HepG2 (cell line): ENCODE data around the gene TJAP1. TPM values are rescaled to one million over a fixed set of nuclear protein-coding genes. Genes with fewer than 3 reads are reported as not detected.

Experiments used
- CBX1 ChIP-seq: IDR thresholded peaks from one replicate; pipeline ENCODE4 v1.6.1; 2016; ENCODE audit warnings: antibody characterized with exemption, low read depth
- ELF1 ChIP-seq: sonication (generic); formaldehyde crosslinking; IDR thresholded peaks from 2 replicates; pipeline ENCODE4 v1.4.0; 2020; ENCODE audit warnings: missing genetic modification reagents
- GPBP1L1 ChIP-seq: sonication (generic); formaldehyde crosslinking; IDR thresholded peaks from 2 replicates; pipeline ENCODE4 v1.5.0; 2020; ENCODE audit warnings: mild to moderate bottlenecking, missing genetic modification reagents
- PCBP1 ChIP-seq: fragments of 200-400 bp; formaldehyde crosslinking; IDR thresholded peaks from 2 replicates; pipeline ENCODE4 v1.6.1; 2017; ENCODE audit warnings: mild to moderate bottlenecking, low read depth, low read length, borderline replicate concordance
- RBM39 ChIP-seq: fragments of 200-400 bp; formaldehyde crosslinking; IDR thresholded peaks from one replicate; pipeline ENCODE4 v1.6.1; 2018; ENCODE audit warnings: antibody characterized with exemption, mild to moderate bottlenecking, low read depth, low read length; ENCODE audit not compliant: poor library complexity, severe bottlenecking
- STAT5B ChIP-seq: sonication (generic); formaldehyde crosslinking; IDR thresholded peaks from 2 replicates; pipeline ENCODE4 v1.4.0; 2020; ENCODE audit warnings: missing genetic modification reagents
- THAP8 ChIP-seq: sonication (generic); formaldehyde crosslinking; IDR thresholded peaks from 2 replicates; pipeline ENCODE4 v1.5.1; 2020; ENCODE audit warnings: missing genetic modification reagents, mild to moderate bottlenecking, borderline replicate concordance
- ZBTB2 ChIP-seq: sonication (generic); formaldehyde crosslinking; IDR thresholded peaks from 2 replicates; pipeline ENCODE4 v1.8.0; 2022; ENCODE audit warnings: low read depth, missing genetic modification reagents
- ZBTB8A ChIP-seq: sonication (generic); formaldehyde crosslinking; IDR thresholded peaks from 2 replicates; pipeline ENCODE4 v1.4.0; 2020; ENCODE audit warnings: mild to moderate bottlenecking, low read depth, missing genetic modification reagents, borderline replicate concordance
- ZNF234 ChIP-seq: sonication (generic); formaldehyde crosslinking; conservative IDR thresholded peaks from 2 replicates; pipeline ENCODE4 v1.5.1; 2020; ENCODE audit warnings: mild to moderate bottlenecking, missing genetic modification reagents
- ZNF670 ChIP-seq: sonication (generic); formaldehyde crosslinking; IDR thresholded peaks from 2 replicates; pipeline ENCODE4 v1.8.0; 2022; ENCODE audit warnings: mild to moderate bottlenecking, missing genetic modification reagents, borderline replicate concordance
- ZNF7 ChIP-seq: IDR thresholded peaks from 2 replicates; pipeline ENCODE4 v1.6.1; 2016; ENCODE audit warnings: missing biosample characterization, missing genetic modification reagents
- ZNF747 ChIP-seq: sonication (generic); formaldehyde crosslinking; IDR thresholded peaks from 2 replicates; pipeline ENCODE4 v1.8.1; 2023; ENCODE audit warnings: missing genetic modification reagents, mild to moderate bottlenecking, borderline replicate concordance
- ZSCAN29 ChIP-seq: sonication (generic); formaldehyde crosslinking; conservative IDR thresholded peaks from 2 replicates; pipeline ENCODE4 v1.4.0; 2020; ENCODE audit warnings: mild to moderate bottlenecking, missing genetic modification reagents
- polyA plus RNA-seq, 8 experiments: library from polyadenylated mRNA; depleted of rRNA in 3 of 8; stranded (reverse) in 7 of 8; unstranded in 1 of 8; fragments of >200 nt; fragmentation: Illumina TruSeq in 4 of 8; extraction: Trizol in 4 of 8; gene quantifications; 2 replicates each; pipeline versions ENCODE4 v1.2.1 to v1.2.3, GENCODE V29; 2011 to 2016; ENCODE audit warnings: low read depth in 4 of 8, missing spikeins in 1 of 8, mixed read lengths in 1 of 8; ENCODE audit not compliant: insufficient read depth in 1 of 8
- total RNA-seq, 5 experiments: library from RNA; depleted of rRNA; stranded (reverse); fragments of >200 nt; fragmentation: Illumina TruSeq; extraction: Trizol; gene quantifications; 2 replicates each; pipeline ENCODE4 v1.2.3, GENCODE V29; 2016; ENCODE audit warnings: low read depth in 1 of 5
- TF ChIP-seq, protein P1 (sequence below): sonication (generic); formaldehyde crosslinking; IDR thresholded peaks from 2 replicates; pipeline ENCODE4 v1.4.0; 2020; ENCODE audit warnings: missing genetic modification reagents, borderline replicate concordance
- TF ChIP-seq, protein P2 (sequence below): sonication (generic); formaldehyde crosslinking; IDR thresholded peaks from 2 replicates; pipeline ENCODE4 v1.5.0; 2020; ENCODE audit warnings: mild to moderate bottlenecking, missing genetic modification reagents, borderline replicate concordance
- TF ChIP-seq, protein P3 (sequence below): sonication (generic); formaldehyde crosslinking; IDR thresholded peaks from 2 replicates; pipeline ENCODE4 v1.9.0; 2022; ENCODE audit warnings: missing genetic modification reagents, mild to moderate bottlenecking, borderline replicate concordance

TJAP1 gene
- total and polyA plus RNA-seq, 2 of the 13 experiments (the other 11 are each of a cell fraction or from before 2014, with no cell fraction given): 15.7 to 41.6 TPM

DNA sequence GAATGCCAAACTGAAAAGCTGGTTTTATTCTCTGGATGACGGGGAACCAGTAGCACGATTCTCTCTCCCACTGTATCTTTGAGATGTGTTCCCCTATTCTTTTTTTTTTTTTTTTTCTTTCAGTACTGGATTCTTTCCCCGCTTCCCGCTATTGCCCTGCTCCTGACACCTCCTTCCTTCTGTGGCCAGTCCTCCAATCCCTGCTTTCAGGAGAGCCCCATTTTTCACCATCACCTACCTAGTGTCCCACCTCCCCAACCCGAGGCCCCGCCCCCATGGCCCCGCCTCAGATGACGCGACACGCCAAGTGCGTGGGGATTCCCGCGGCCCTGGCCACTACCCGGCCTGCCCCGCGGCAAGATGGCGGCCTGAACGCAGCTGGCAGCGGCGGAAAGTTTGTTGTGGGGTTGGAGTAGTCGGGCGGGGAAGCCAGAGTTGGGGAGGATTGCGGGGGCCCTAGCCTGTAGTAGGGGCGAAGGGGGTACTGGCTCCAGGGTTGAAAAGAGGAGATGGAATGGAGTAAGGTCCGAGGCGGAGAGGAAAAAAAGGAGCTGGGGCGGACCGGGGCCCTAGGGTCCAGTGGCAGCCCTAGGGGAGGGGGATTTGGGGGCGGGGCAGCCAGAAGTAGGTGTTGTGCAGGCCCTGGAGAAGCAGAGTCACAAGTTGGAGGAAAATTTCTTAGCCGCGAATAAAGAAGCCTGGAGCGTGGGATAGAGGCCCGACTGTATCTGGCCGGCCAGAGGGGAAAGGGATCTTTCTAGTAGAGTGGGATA is at the start of gene TJAP1 (continued):
- TF ChIP-seq THAP8 (CRISPR knock-in tag): no peak
- no peak for TF ChIP-seq GPBP1L1 (CRISPR knock-in tag)
- TF ChIP-seq ELF1: no peak
- no peak for TF ChIP-seq ZNF670
- TF ChIP-seq, protein P1, sequence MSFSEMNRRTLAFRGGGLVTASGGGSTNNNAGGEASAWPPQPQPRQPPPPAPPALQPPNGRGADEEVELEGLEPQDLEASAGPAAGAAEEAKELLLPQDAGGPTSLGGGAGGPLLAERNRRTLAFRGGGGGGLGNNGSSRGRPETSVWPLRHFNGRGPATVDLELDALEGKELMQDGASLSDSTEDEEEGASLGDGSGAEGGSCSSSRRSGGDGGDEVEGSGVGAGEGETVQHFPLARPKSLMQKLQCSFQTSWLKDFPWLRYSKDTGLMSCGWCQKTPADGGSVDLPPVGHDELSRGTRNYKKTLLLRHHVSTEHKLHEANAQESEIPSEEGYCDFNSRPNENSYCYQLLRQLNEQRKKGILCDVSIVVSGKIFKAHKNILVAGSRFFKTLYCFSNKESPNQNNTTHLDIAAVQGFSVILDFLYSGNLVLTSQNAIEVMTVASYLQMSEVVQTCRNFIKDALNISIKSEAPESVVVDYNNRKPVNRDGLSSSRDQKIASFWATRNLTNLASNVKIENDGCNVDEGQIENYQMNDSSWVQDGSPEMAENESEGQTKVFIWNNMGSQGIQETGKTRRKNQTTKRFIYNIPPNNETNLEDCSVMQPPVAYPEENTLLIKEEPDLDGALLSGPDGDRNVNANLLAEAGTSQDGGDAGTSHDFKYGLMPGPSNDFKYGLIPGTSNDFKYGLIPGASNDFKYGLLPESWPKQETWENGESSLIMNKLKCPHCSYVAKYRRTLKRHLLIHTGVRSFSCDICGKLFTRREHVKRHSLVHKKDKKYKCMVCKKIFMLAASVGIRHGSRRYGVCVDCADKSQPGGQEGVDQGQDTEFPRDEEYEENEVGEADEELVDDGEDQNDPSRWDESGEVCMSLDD (CRISPR knock-in tag): peak; percentile 52; the same call in 1 of the 2 replicates
- TF ChIP-seq RBM39: peak; percentile 56
- TF ChIP-seq PCBP1: 0 out of 2 replicates have a peak, but pooled peaks have one; percentile 57
- TF ChIP-seq ZNF7 (CRISPR knock-in tag): no peak
- TF ChIP-seq STAT5B: no peak
- TF ChIP-seq ZNF234 (CRISPR knock-in tag): no peak
- TF ChIP-seq, protein P2, sequence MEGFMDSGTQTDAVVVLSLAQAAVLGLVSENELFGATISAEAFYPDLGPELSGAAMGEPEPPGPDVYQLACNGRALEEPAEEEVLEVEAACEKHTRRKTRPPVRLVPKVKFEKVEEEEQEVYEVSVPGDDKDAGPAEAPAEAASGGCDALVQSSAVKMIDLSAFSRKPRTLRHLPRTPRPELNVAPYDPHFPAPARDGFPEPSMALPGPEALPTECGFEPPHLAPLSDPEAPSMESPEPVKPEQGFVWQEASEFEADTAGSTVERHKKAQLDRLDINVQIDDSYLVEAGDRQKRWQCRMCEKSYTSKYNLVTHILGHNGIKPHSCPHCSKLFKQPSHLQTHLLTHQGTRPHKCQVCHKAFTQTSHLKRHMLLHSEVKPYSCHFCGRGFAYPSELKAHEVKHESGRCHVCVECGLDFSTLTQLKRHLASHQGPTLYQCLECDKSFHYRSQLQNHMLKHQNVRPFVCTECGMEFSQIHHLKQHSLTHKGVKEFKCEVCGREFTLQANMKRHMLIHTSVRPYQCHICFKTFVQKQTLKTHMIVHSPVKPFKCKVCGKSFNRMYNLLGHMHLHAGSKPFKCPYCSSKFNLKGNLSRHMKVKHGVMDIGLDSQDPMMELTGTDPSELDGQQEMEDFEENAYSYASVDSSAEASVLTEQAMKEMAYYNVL: no peak
- TF ChIP-seq, protein P3, sequence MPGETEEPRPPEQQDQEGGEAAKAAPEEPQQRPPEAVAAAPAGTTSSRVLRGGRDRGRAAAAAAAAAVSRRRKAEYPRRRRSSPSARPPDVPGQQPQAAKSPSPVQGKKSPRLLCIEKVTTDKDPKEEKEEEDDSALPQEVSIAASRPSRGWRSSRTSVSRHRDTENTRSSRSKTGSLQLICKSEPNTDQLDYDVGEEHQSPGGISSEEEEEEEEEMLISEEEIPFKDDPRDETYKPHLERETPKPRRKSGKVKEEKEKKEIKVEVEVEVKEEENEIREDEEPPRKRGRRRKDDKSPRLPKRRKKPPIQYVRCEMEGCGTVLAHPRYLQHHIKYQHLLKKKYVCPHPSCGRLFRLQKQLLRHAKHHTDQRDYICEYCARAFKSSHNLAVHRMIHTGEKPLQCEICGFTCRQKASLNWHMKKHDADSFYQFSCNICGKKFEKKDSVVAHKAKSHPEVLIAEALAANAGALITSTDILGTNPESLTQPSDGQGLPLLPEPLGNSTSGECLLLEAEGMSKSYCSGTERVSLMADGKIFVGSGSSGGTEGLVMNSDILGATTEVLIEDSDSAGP (CRISPR knock-in tag): peak; percentile 77
- 0 out of 2 replicates have a peak, but pooled peaks have one; percentile 62 for TF ChIP-seq ZSCAN29 (CRISPR knock-in tag)
- peak; percentile 31 for TF ChIP-seq CBX1
- peak; percentile 51; the same call in 1 of the 2 replicates for TF ChIP-seq ZBTB2 (CRISPR knock-in tag)
- TF ChIP-seq ZBTB8A (CRISPR knock-in tag): no peak
- no peak; the same call in none of the 2 replicates for TF ChIP-seq ZNF747 (CRISPR knock-in tag)
